HG03159 (cell line): ENCODE measurements around the gene RAD51AP1.
A peak's percentile ranks its signal among the peaks of the same experiment; 100 is the strongest.
"Not testable (repeated sequence)": the region's sequence is repeated elsewhere in the genome, so short reads cannot be mapped to it uniquely, and the experiment has no call there.

Source experiments
- ATAC-seq: cut with Tn5 transposase; IDR thresholded peaks from one replicate; pipeline ENCODE4 v1.9.1; 2021; ENCODE audit warnings: mild to moderate bottlenecking, moderate library complexity; ENCODE audit not compliant: unreplicated experiment

The RAD51AP1 gene

GRCh38 chr12:4538207-4539160 is at the start of gene RAD51AP1:
RAD51AP1 (plus strand) TSS chr12:4538890; CDS start chr12:4538940, 50 bp downstream.
- peak; percentile 84 for ATAC-seq

- ATAC-seq, result no peak
Measured at GRCh38 chr12:4489556-4489955, 49.1 kb upstream of the RAD51AP1 start.

- ATAC-seq, result no peak
Measured at GRCh38 chr12:4490973-4491372, 47.7 kb upstream of the RAD51AP1 start.

- peak; percentile 62 for ATAC-seq
Measured at GRCh38 chr12:4496145-4496838, 42.4 kb upstream of the RAD51AP1 start.

- ATAC-seq, result no peak
Measured at GRCh38 chr12:4499186-4499585, 39.5 kb upstream of the RAD51AP1 start.

- no peak for ATAC-seq
Measured at GRCh38 chr12:4505376-4505986, 33.2 kb upstream of the RAD51AP1 start.

- no peak for ATAC-seq
Measured at GRCh38 chr12:4506430-4506829, 32.3 kb upstream of the RAD51AP1 start.

- peak; percentile 68 for ATAC-seq
Measured at GRCh38 chr12:4506870-4507269, 31.8 kb upstream of the RAD51AP1 start.

GRCh38 chr12:4508503-4508902 is 30.2 kb upstream of the RAD51AP1 start:
- not testable (repeated sequence) for ATAC-seq

GRCh38 chr12:4509269-4509668 is 29.4 kb upstream of the RAD51AP1 start:
- ATAC-seq, result not testable (repeated sequence)

- no peak for ATAC-seq
Measured at GRCh38 chr12:4518106-4518728, 20.5 kb upstream of the RAD51AP1 start.

GRCh38 chr12:4523443-4523842 is 15.2 kb upstream of the RAD51AP1 start:
- ATAC-seq, result not testable (repeated sequence)

- no peak for ATAC-seq
Measured at GRCh38 chr12:4526923-4527546, 11.7 kb upstream of the RAD51AP1 start.

GRCh38 chr12:4530160-4530559 is 8.5 kb upstream of the RAD51AP1 start:
- ATAC-seq, result no peak

- no peak for ATAC-seq
Measured at GRCh38 chr12:4530982-4531586, 7.6 kb upstream of the RAD51AP1 start.

- no peak for ATAC-seq
Measured at GRCh38 chr12:4535092-4535491, 3.6 kb upstream of the RAD51AP1 start.

- ATAC-seq, result no peak
Measured at GRCh38 chr12:4535871-4536270, 2.8 kb upstream of the RAD51AP1 start.

GRCh38 chr12:4539167-4539870 is 629 bp downstream of the RAD51AP1 start:
- ATAC-seq, result no peak

GRCh38 chr12:4540170-4540569 is 1.5 kb downstream of the RAD51AP1 start:
- ATAC-seq, result no peak
